HCT116 (cell line): ENCODE data around the gene TCEAL5. TPM values are rescaled to one million over a fixed set of nuclear protein-coding genes. Genes with fewer than 3 reads are reported as not detected.

Experiments used
- ATAC-seq: fragments of 200-7000 bp; cut with Tn5 transposase; 2 replicates; pipeline ENCODE4 v1.9.1; 2020; ENCODE audit warnings: mild to moderate bottlenecking, moderate library complexity
- BruUV-seq: library from RNA; stranded (reverse); fragments of 400-500 nt; replicated peaks from 2 replicates; lab custom pipeline; 2021; lab: Mats Ljungman, UMichigan
- CTCF ChIA-PET: fragments of 300-600 bp; sonication (Branson Sonifier 250); formaldehyde crosslinking; loops from one replicate; lab custom pipeline; 2021; ENCODE audit warnings: antibody characterized with exemption; lab: Charles Lee
- POLR2A ChIA-PET: fragments of 300-600, 350-600 bp; sonication (Branson Sonifier 250); formaldehyde crosslinking; loops from one replicate; lab custom pipeline; 2021; ENCODE audit warnings: antibody characterized with exemption; lab: Charles Lee
- RAD21 ChIA-PET, 2 experiments: fragments of 300-600 bp; sonication (Branson Sonifier 250); formaldehyde crosslinking; loops; one replicate each; lab custom pipeline; 2023; ENCODE audit warnings: low total read pairs in 2 of 2; ENCODE audit not compliant: uncharacterized antibody in 2 of 2, unreplicated experiment in 2 of 2, low non-redundant PET in 1 of 2; lab: Charles Lee
- DNase-seq: peaks from one replicate; pipeline ENCODE4 v3.0.0-alpha.2; 2010; ENCODE audit warnings: low read depth, low spot score
- H2AFZ ChIP-seq: fragments of 200-600 bp; shearing (Covaris generic), sonication (generic); 2 replicates; pipeline ENCODE4 v1.6.1; 2017; ENCODE audit warnings: low read depth, mixed run types, mixed read lengths, antibody characterized with exemption, low read length; ENCODE audit not compliant: poor library complexity, severe bottlenecking
- H3K27ac ChIP-seq: 2 replicates; pipeline ENCODE4 v1.5.1; 2012; ENCODE audit warnings: low read depth, low read length
- H3K27me3 ChIP-seq: fragments of 200-600 bp; sonication (generic); 2 replicates; pipeline ENCODE4 v1.6.1; 2016; ENCODE audit warnings: mixed run types, low read length, mixed read lengths; ENCODE audit not compliant: insufficient read depth
- H3K36me3 ChIP-seq, 2 experiments: fragments of 200-500 bp in 1 of 2; fragments of 200-600 bp in 1 of 2; sonication (Bioruptor generic) in 1 of 2; sonication (generic) in 1 of 2; 2 replicates each; pipeline versions ENCODE4 v1.5.1 to v1.6.1; 2014 to 2016; ENCODE audit warnings: low read length in 2 of 2, inconsistent platforms in 1 of 2, mixed read lengths in 1 of 2, mixed run types in 1 of 2; ENCODE audit not compliant: insufficient read depth in 2 of 2, control insufficient read depth in 1 of 2
- H3K4me1 ChIP-seq, 2 experiments: fragments of 200-600 bp in 1 of 2; sonication (generic) in 1 of 2; 2 replicates each; pipeline versions ENCODE4 v1.5.1 to v1.6.1; 2012 to 2017; ENCODE audit warnings: low read length in 2 of 2, inconsistent platforms in 1 of 2, mild to moderate bottlenecking in 1 of 2, mixed read lengths in 1 of 2, mixed run types in 1 of 2, moderate library complexity in 1 of 2; ENCODE audit not compliant: insufficient read depth in 2 of 2, control insufficient read depth in 1 of 2
- H3K4me2 ChIP-seq: fragments of 200-600 bp; sonication (generic); 2 replicates; pipeline ENCODE4 v1.6.1; 2017; ENCODE audit warnings: mixed run types, low read length, mixed read lengths
- H3K4me3 ChIP-seq, 2 experiments: fragments of 200-600 bp in 1 of 2; sonication (generic) in 1 of 2; replicated peaks in 1 of 2; 2 replicates each; pipeline ENCODE4 v1.5.1; 2011 to 2016; ENCODE audit warnings: low read length in 2 of 2, control low read depth in 1 of 2, low read depth in 1 of 2, mild to moderate bottlenecking in 1 of 2, mixed read lengths in 1 of 2, mixed run types in 1 of 2
- H3K79me2 ChIP-seq: fragments of 200-600 bp; sonication (generic); 2 replicates; pipeline ENCODE4 v1.6.1; 2017; ENCODE audit warnings: mild to moderate bottlenecking, mixed run types, low read length, moderate library complexity, mixed read lengths; ENCODE audit not compliant: insufficient read depth
- H3K9ac ChIP-seq: fragments of 200-600 bp; sonication (generic); 2 replicates; pipeline ENCODE4 v1.6.1; 2016; ENCODE audit warnings: low read length, mixed read lengths
- H3K9me2 ChIP-seq: fragments of 200-600 bp; sonication (generic), shearing (Covaris generic); 2 replicates; pipeline ENCODE4 v1.6.1; 2017; ENCODE audit warnings: mixed run types, mild to moderate bottlenecking, moderate library complexity; ENCODE audit not compliant: insufficient read depth
- H3K9me3 ChIP-seq, 2 experiments: fragments of 200-500 bp in 1 of 2; fragments of 200-600 bp in 1 of 2; sonication (Bioruptor generic) in 1 of 2; sonication (generic) in 1 of 2; 2 replicates each; pipeline ENCODE4 v1.6.1; 2014 to 2017; ENCODE audit warnings: low read length in 2 of 2, mixed read lengths in 2 of 2, inconsistent platforms in 1 of 2, low read depth in 1 of 2, mild to moderate bottlenecking in 1 of 2, mixed run types in 1 of 2, moderate library complexity in 1 of 2; ENCODE audit not compliant: control insufficient read depth in 1 of 2, insufficient read depth in 1 of 2
- H4K20me1 ChIP-seq: fragments of 200-600 bp; sonication (generic), shearing (Covaris generic); 2 replicates; pipeline ENCODE4 v1.6.1; 2017; ENCODE audit warnings: mixed run types, mild to moderate bottlenecking, moderate library complexity; ENCODE audit not compliant: insufficient read depth
- ATF3 ChIP-seq: IDR thresholded peaks from 2 replicates; pipeline ENCODE4 v1.6.1; 2012
- CBX3 ChIP-seq: IDR thresholded peaks from 2 replicates; pipeline ENCODE4 v1.6.1; 2012; ENCODE audit warnings: low read depth
- CEBPB ChIP-seq: IDR thresholded peaks from 2 replicates; pipeline ENCODE4 v1.6.1; 2012; ENCODE audit warnings: low read depth
- ELF1 ChIP-seq: IDR thresholded peaks from 2 replicates; pipeline ENCODE4 v1.6.1; 2012; ENCODE audit warnings: low read depth, borderline replicate concordance
- EZH2phosphoT487 ChIP-seq: fragments of 200-600 bp; IDR thresholded peaks from 2 replicates; pipeline ENCODE4 v1.6.1; 2018; ENCODE audit warnings: antibody characterized with exemption, borderline replicate concordance
- JUND ChIP-seq: IDR thresholded peaks from 2 replicates; pipeline ENCODE4 v1.6.1; 2012
- POLR2A ChIP-seq: IDR thresholded peaks from 2 replicates; pipeline ENCODE4 v1.7.0; 2011; ENCODE audit warnings: borderline replicate concordance; ENCODE audit not compliant: insufficient read depth, insufficient read length; ENCODE audit errors: extremely low read depth
- POLR2AphosphoS5 ChIP-seq: IDR thresholded peaks from 2 replicates; pipeline ENCODE4 v1.6.1; 2011; ENCODE audit warnings: mild to moderate bottlenecking, low read depth, low read length, moderate library complexity
- RAD21 ChIP-seq: IDR thresholded peaks from 2 replicates; pipeline ENCODE4 v1.6.1; 2012; ENCODE audit warnings: low read depth, mild to moderate bottlenecking
- SP1 ChIP-seq: IDR thresholded peaks from 2 replicates; pipeline ENCODE4 v1.6.1; 2012; ENCODE audit warnings: low read depth
- YY1 ChIP-seq: IDR thresholded peaks from 2 replicates; pipeline ENCODE4 v1.6.1; 2011; ENCODE audit warnings: low read length, low read depth, moderate library complexity, mild to moderate bottlenecking; ENCODE audit not compliant: insufficient replicate concordance; ENCODE audit errors: extremely low read depth
- ZFX ChIP-seq: fragments of 450-650 bp; IDR thresholded peaks from 2 replicates; pipeline ENCODE4 v1.6.1; 2017
- ZNF274 ChIP-seq: fragments of 200-500 bp; sonication (Bioruptor generic); IDR thresholded peaks from 2 replicates; pipeline ENCODE4 v1.6.1; 2014; ENCODE audit warnings: mild to moderate bottlenecking, low read depth, low read length, inconsistent platforms
- intact Hi-C: fragments of 100-400 bp; cut with micrococcal nuclease; formaldehyde crosslinking; loops from 2 replicates; pipeline ENCODE4 v1.10.0; 2022
- total RNA-seq: library from RNA; stranded (reverse); gene quantifications from one replicate; pipeline ENCODE4 v1.2.1, GENCODE V29; 2021; ENCODE audit not compliant: unreplicated experiment
- TF ChIP-seq, protein P1 (sequence below), 3 experiments: fragments of 200-600 bp in 1 of 3; sonication (generic) in 1 of 3; IDR thresholded peaks in 2 of 3; conservative IDR thresholded peaks in 1 of 3; 2 replicates each; pipeline ENCODE4 v1.5.1; 2012 to 2017; ENCODE audit warnings: low read depth in 2 of 3, low read length in 2 of 3, antibody characterized with exemption in 1 of 3, borderline replicate concordance in 1 of 3, control low read depth in 1 of 3, mild to moderate bottlenecking in 1 of 3, mixed read lengths in 1 of 3, mixed run types in 1 of 3, moderate library complexity in 1 of 3; ENCODE audit not compliant: insufficient read depth in 1 of 3
- TF ChIP-seq, protein P2 (sequence below): IDR thresholded peaks from 2 replicates; pipeline ENCODE4 v1.6.1; 2011; ENCODE audit warnings: mild to moderate bottlenecking, low read length, moderate library complexity; ENCODE audit not compliant: insufficient replicate concordance; ENCODE audit errors: extremely low read depth
- TF ChIP-seq, protein P3 (sequence below): IDR thresholded peaks from 2 replicates; pipeline ENCODE4 v1.6.1; 2012

TCEAL5 gene
- total RNA-seq, 1 experiment from 2014 or later: not detected

GRCh38 chrX:103275947-103276567 lies 493 bp downstream of the TCEAL5 start:
- Histone ChIP-seq H3K9ac (no peak overlapping the region), H3K79me2 (no peaks in the 10 kb centered on the region), H3K36me3 (no peaks in the 10 kb centered on the region), H3K4me1 (no peaks in the 10 kb centered on the region), H3K9me3 (no peaks in the 10 kb centered on the region), H2AFZ (no peak overlapping the region), H3K9me2 (no peaks in the 10 kb centered on the region), H3K27ac (no peak overlapping the region), H3K27me3 (no peaks in the 10 kb centered on the region), H4K20me1 (no peaks in the 10 kb centered on the region), H3K4me2 (no peak overlapping the region), H3K4me3 (no peak overlapping the region)
- ChIA-PET POLR2A (no interaction called here), CTCF (no interaction called here), RAD21 (no interaction called here)
- intact Hi-C loops: no loop called here
- TF ChIP-seq RAD21 (no peak), ATF3 (no peak), CBX3 (no peak), ZFX (no peak), EZH2phosphoT487 (no peak), JUND (no peak), CEBPB (no peak), POLR2AphosphoS5 (no peak), SP1 (no peak), ELF1 (no peak), ZNF274 (no peak), POLR2A (no peak), YY1 (no peak)
- TF ChIP-seq, protein P1, sequence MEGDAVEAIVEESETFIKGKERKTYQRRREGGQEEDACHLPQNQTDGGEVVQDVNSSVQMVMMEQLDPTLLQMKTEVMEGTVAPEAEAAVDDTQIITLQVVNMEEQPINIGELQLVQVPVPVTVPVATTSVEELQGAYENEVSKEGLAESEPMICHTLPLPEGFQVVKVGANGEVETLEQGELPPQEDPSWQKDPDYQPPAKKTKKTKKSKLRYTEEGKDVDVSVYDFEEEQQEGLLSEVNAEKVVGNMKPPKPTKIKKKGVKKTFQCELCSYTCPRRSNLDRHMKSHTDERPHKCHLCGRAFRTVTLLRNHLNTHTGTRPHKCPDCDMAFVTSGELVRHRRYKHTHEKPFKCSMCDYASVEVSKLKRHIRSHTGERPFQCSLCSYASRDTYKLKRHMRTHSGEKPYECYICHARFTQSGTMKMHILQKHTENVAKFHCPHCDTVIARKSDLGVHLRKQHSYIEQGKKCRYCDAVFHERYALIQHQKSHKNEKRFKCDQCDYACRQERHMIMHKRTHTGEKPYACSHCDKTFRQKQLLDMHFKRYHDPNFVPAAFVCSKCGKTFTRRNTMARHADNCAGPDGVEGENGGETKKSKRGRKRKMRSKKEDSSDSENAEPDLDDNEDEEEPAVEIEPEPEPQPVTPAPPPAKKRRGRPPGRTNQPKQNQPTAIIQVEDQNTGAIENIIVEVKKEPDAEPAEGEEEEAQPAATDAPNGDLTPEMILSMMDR (IDR thresholded peaks at IDR 0.05 in 2 of 3, conservative IDR thresholded peaks at IDR 0.05 in 1 of 3; ENCODE audit: borderline replicate concordance in 1 of 3, insufficient read depth in 1 of 3, low read depth in 2 of 3, low read length in 2 of 3): no peak
- TF ChIP-seq, protein P2, sequence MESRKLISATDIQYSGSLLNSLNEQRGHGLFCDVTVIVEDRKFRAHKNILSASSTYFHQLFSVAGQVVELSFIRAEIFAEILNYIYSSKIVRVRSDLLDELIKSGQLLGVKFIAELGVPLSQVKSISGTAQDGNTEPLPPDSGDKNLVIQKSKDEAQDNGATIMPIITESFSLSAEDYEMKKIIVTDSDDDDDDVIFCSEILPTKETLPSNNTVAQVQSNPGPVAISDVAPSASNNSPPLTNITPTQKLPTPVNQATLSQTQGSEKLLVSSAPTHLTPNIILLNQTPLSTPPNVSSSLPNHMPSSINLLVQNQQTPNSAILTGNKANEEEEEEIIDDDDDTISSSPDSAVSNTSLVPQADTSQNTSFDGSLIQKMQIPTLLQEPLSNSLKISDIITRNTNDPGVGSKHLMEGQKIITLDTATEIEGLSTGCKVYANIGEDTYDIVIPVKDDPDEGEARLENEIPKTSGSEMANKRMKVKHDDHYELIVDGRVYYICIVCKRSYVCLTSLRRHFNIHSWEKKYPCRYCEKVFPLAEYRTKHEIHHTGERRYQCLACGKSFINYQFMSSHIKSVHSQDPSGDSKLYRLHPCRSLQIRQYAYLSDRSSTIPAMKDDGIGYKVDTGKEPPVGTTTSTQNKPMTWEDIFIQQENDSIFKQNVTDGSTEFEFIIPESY: no peak
- TF ChIP-seq, protein P3, sequence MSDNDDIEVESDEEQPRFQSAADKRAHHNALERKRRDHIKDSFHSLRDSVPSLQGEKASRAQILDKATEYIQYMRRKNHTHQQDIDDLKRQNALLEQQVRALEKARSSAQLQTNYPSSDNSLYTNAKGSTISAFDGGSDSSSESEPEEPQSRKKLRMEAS: no peak
- no peak for DNase-seq
- no TSS peak for BruUV-seq
- ATAC-seq: no peak
